Measurements from ENCODE around the gene TMEM106C.
A peak's percentile ranks its signal among the peaks of the same experiment; 100 is the strongest.

The TMEM106C gene

DNA sequence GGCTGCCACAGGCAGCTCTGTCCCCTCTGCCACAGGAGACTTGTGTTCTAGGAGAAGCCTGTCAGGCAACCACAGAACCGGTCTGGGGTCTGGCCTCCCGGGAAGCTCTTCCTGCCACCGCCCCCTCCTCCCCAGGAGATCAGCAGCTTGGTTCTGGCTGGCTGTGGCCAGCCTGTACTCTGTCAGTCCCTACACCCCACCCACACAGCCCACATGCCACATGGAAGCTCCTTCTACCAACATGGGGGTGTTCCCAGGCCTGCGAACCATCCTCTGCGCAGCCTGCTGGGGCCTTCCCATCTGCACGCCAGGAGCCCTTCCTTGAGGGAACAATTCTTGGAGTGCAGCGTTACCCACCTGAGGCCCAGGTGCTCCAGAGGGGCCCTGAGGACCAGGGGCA is 16.8 kb downstream of the TMEM106C start:
- no peak for DNase-seq

GRCh38 chr12:47980779-47981495 is 17.5 kb downstream of the TMEM106C start:
- DNase-seq, result no peak

- no peak for DNase-seq
Measured at GRCh38 chr12:47981496-47982260, 18.3 kb downstream of the TMEM106C start.

- DNase-seq, result no peak
Measured at GRCh38 chr12:47982311-47982710, 18.9 kb downstream of the TMEM106C start.

- DNase-seq, result no peak
Measured at GRCh38 chr12:47982770-47983169, 19.4 kb downstream of the TMEM106C start.

DNA sequence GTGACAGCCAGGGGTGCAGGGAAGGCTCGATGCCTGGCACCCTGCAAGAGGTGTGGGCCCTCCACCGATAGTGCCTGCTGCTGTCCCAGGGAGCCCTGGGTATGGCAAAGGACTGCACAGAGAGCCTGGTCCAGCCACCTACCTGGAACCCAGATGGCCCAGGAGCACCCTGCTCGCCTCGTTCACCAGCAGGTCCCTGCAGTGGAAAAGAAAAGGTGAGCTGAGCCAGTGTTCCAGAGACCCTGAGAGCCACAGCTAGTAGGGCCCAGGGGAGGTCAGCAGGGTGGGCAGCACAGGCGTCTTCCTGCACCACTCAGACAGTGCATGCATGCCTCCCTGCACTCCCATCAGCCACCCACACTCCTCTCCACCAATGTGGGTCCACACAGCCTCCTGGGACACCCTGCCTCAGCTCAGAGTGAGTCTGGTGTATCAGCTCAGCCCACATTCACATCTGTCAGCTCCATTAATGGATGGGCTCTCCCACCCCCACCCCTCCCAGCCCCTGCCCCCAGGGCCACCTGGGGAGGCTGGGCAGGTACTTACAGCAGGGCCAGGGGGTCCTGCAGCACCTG is 20.2 kb downstream of the TMEM106C start:
- DNase-seq, result peak; percentile 31

GRCh38 chr12:47984331-47984801 is 21.0 kb downstream of the TMEM106C start:
- no peak for DNase-seq

GRCh38 chr12:47985596-47986290 is 22.3 kb downstream of the TMEM106C start:
- DNase-seq, result no peak

DNA sequence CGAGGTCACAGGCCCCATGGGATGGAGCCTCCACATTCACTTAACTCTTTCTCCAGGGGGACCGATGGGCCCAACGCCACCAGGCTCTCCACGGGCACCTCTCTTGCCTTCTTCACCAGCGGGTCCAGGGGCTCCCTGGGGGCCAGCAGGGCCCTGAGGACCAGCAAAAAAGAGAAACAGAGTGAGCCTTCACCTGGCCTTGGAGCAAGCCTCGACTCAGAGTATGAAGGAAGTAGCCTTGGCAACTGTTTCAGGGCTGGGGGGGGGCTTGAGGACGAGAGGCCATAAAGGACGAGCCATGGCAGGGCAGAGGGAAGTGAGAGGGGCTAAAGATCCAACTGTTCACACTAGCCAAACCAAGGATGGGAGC is 22.9 kb downstream of the TMEM106C start:
- no peak for DNase-seq

- no peak for DNase-seq
Measured at GRCh38 chr12:47986832-47987231, 23.4 kb downstream of the TMEM106C start.

GRCh38 chr12:47987411-47988072 is 24.1 kb downstream of the TMEM106C start:
- DNase-seq, result peak; percentile 53

GRCh38 chr12:47988073-47989022 is 25.0 kb downstream of the TMEM106C start:
- peak; percentile 77 for DNase-seq

GRCh38 chr12:47989023-47989417 is 25.6 kb downstream of the TMEM106C start:
- DNase-seq, result no peak

DNA sequence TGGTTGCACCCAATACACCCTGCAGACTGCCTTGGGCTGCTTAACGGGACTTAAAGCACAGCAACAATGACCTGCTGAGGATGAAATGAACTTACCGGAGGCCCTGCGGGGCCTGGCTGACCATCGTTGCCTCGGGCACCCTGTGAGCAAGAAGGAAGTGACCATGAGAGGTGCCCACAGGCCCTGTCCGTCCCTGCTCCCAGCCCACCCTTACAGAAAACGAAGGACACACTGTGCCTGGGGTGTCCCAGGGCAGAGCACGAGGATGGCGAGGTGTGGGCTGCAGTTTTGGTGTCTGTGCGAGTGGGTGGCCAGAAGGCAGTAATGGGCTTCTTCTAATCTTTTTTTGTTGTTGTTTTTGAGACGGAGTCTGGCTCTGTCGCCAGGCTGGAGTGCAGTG is 26.3 kb downstream of the TMEM106C start:
- DNase-seq, result no peak

GRCh38 chr12:47990351-47991105 is 27.1 kb downstream of the TMEM106C start:
- DNase-seq, result no peak

- DNase-seq, result peak; percentile 20
Measured at GRCh38 chr12:47991106-47992061, 28.0 kb downstream of the TMEM106C start.

- DNase-seq, result no peak
Measured at GRCh38 chr12:47992776-47993175, 29.4 kb downstream of the TMEM106C start.

DNA sequence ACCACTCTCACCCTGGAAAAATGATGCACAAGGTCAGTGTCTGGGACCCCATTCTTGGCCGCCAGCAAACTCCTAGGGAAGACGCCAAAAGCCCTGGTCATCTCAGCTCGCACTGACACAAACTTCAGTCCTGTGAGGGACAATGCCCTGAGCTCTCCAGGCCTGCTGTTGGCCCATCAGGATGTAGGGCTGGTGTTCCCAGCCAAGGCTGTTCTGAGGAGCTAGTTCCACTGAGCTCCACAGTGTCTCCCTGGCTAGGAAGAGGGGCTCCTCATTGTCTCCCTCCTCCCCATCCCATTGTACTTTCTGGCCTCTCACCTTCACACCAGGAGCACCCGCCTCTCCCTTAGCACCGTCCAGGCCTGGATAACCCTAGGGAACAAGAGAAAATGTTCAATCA is 30.1 kb downstream of the TMEM106C start:
- no peak for DNase-seq

- DNase-seq, result no peak
Measured at GRCh38 chr12:47995981-47996401, 32.6 kb downstream of the TMEM106C start.

GRCh38 chr12:47997321-47997720 is 33.9 kb downstream of the TMEM106C start:
- no peak for DNase-seq

Data from NCI-H2171 treated with DMSO at 0.1 percent for 48 hours (cell line).